Measurements from ENCODE around the gene PPP1R13B.

DNA sequence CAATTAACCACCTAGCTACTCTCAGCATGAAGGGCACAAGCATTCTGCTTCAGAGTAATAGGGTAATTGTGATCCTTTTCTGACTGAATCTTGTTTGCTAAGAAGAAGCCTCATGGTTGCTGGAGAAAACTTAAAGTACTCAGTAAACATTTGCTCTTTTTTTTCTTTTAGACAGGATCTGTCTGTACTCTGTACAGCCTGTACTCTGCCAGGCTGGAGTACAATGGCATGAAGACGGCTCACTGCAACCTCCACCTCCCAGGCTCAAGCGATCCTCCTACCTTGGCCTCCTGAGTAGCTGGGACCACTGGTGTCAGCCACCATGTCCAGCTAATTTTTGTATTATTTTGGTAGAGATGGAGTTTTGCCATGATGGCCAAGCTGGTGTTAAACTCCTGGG lies 12.4 kb downstream of the PPP1R13B start:
- TF ChIP-seq, protein P1, sequence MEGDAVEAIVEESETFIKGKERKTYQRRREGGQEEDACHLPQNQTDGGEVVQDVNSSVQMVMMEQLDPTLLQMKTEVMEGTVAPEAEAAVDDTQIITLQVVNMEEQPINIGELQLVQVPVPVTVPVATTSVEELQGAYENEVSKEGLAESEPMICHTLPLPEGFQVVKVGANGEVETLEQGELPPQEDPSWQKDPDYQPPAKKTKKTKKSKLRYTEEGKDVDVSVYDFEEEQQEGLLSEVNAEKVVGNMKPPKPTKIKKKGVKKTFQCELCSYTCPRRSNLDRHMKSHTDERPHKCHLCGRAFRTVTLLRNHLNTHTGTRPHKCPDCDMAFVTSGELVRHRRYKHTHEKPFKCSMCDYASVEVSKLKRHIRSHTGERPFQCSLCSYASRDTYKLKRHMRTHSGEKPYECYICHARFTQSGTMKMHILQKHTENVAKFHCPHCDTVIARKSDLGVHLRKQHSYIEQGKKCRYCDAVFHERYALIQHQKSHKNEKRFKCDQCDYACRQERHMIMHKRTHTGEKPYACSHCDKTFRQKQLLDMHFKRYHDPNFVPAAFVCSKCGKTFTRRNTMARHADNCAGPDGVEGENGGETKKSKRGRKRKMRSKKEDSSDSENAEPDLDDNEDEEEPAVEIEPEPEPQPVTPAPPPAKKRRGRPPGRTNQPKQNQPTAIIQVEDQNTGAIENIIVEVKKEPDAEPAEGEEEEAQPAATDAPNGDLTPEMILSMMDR (IDR thresholded peaks at IDR 0.05), result no peak
- TF ChIP-seq EP300 (IDR thresholded peaks at IDR 0.05) (no peak), POLR2A (IDR thresholded peaks at IDR 0.05) (no peak)
